Measurements from ENCODE around the gene MCUB.
"Not testable (repeated sequence)": the region's sequence is repeated elsewhere in the genome, so short reads cannot be mapped to it uniquely, and the experiment has no call there.

The MCUB gene

GRCh38 chr4:109559983-109560686, at the start of gene MCUB:
Gene MCUB (plus strand): TSS chr4:109560246. CDS start chr4:109560338, 92 bp downstream.
- DNase-seq (ENCODE audit: low read depth), result peak; percentile 6
- no peak for TF ChIP-seq CTCF (IDR thresholded peaks at IDR 0.05; ENCODE audit: control insufficient read depth, extremely low read depth, insufficient read depth)
- H3K4me3 ChIP-seq (ENCODE audit: low read depth, low read length), result peak within 1 kb of the TSS; percentile 39

GRCh38 chr4:109510687-109511086, 49.4 kb upstream of the MCUB start:
- DNase-seq (ENCODE audit: low read depth), result no peak
- no peak for TF ChIP-seq CTCF (IDR thresholded peaks at IDR 0.05; ENCODE audit: control insufficient read depth, extremely low read depth, insufficient read depth)
- H3K4me3 ChIP-seq (ENCODE audit: low read depth, low read length), result no peak overlapping the region

GRCh38 chr4:109511414-109511813, 48.6 kb upstream of the MCUB start:
- peak; percentile 32 for DNase-seq (ENCODE audit: low read depth)
- TF ChIP-seq CTCF (IDR thresholded peaks at IDR 0.05; ENCODE audit: control insufficient read depth, extremely low read depth, insufficient read depth), result no peak
- no peak overlapping the region for H3K4me3 ChIP-seq (ENCODE audit: low read depth, low read length)

- H3K4me3 ChIP-seq (ENCODE audit: low read depth, low read length); DNase-seq (ENCODE audit: low read depth): not testable (repeated sequence)
These were observed 46.7 kb upstream of the MCUB start for GRCh38 chr4:109513368-109513767.

- no peak overlapping the region for H3K4me3 ChIP-seq (ENCODE audit: low read depth, low read length)
- no peak for TF ChIP-seq CTCF (IDR thresholded peaks at IDR 0.05; ENCODE audit: control insufficient read depth, extremely low read depth, insufficient read depth)
- no peak for DNase-seq (ENCODE audit: low read depth)
These were observed 27.9 kb upstream of the MCUB start for GRCh38 chr4:109532182-109532581.

GRCh38 chr4:109545401-109545800, 14.6 kb upstream of the MCUB start:
- no peak for TF ChIP-seq CTCF (IDR thresholded peaks at IDR 0.05; ENCODE audit: control insufficient read depth, extremely low read depth, insufficient read depth)
- DNase-seq (ENCODE audit: low read depth), result no peak
- no peak overlapping the region for H3K4me3 ChIP-seq (ENCODE audit: low read depth, low read length)

- DNase-seq (ENCODE audit: low read depth), result no peak
- H3K4me3 ChIP-seq (ENCODE audit: low read depth, low read length), result no peak overlapping the region
- TF ChIP-seq CTCF (IDR thresholded peaks at IDR 0.05; ENCODE audit: control insufficient read depth, extremely low read depth, insufficient read depth), result no peak
These were observed 12.7 kb upstream of the MCUB start for GRCh38 chr4:109547394-109547793.
